ENCODE results near the gene FRMD5. TPM values are rescaled to one million over a fixed set of nuclear protein-coding genes. Genes with fewer than 3 reads are reported as not detected.

FRMD5 gene
- total RNA-seq, 1 donor from 2014 or later = 7.8 TPM

GRCh38 chr15:44068347-44068746, 126.7 kb downstream of the FRMD5 start:
- no peaks in the 10 kb centered on the region for H3K36me3 Mint-ChIP-seq (ENCODE audit: insufficient read depth)
- no peak overlapping the region for H3K27ac Mint-ChIP-seq
- no peaks in the 10 kb centered on the region for H3K27me3 Mint-ChIP-seq
- no peak for DNase-seq (ENCODE audit: low spot score, unreplicated experiment)
- H3K4me3 Mint-ChIP-seq (ENCODE audit: low read depth) = no peak overlapping the region
- H3K9me3 Mint-ChIP-seq (ENCODE audit: low read depth) = no peaks in the 10 kb centered on the region
- TF ChIP-seq, protein P1, sequence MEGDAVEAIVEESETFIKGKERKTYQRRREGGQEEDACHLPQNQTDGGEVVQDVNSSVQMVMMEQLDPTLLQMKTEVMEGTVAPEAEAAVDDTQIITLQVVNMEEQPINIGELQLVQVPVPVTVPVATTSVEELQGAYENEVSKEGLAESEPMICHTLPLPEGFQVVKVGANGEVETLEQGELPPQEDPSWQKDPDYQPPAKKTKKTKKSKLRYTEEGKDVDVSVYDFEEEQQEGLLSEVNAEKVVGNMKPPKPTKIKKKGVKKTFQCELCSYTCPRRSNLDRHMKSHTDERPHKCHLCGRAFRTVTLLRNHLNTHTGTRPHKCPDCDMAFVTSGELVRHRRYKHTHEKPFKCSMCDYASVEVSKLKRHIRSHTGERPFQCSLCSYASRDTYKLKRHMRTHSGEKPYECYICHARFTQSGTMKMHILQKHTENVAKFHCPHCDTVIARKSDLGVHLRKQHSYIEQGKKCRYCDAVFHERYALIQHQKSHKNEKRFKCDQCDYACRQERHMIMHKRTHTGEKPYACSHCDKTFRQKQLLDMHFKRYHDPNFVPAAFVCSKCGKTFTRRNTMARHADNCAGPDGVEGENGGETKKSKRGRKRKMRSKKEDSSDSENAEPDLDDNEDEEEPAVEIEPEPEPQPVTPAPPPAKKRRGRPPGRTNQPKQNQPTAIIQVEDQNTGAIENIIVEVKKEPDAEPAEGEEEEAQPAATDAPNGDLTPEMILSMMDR (IDR thresholded peaks at IDR 0.05; ENCODE audit: unreplicated experiment) = no peak
- no peaks in the 10 kb centered on the region for H3K4me1 Mint-ChIP-seq (ENCODE audit: low read depth)

DNA sequence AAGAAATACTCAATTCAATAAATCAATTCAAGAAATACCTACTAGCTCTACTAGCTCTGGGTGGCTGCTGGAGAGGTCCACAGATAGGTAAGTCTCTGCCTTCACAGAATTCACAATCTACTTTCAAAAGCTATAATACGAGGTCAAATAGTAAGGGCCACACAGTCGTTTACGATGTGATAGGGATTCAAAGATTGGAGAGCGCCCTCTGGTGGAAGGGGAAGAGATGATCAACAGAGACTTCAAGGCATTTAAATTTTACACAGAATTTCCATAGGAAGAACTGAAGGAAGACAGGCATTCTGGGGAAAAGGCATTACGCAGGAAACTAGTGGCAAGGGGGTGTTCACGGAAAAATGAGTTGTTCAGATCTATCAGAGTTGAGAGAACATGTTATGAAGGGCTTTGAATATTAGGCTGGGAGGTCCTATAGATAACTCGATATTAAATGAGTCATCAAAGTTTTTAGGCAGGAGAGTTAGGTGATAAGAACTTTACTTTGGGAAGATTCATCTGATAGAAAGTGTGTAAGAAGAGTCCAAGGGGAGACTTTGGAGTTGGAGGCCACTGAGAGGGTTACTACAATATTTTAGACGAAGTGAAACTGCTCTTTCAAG, 128.8 kb downstream of the FRMD5 start:
- Mint-ChIP-seq H3K27me3 (no peaks in the 10 kb centered on the region), H3K9me3 (ENCODE audit: low read depth) (no peaks in the 10 kb centered on the region), H3K36me3 (ENCODE audit: insufficient read depth) (no peaks in the 10 kb centered on the region), H3K27ac (no peak overlapping the region), H3K4me1 (ENCODE audit: low read depth) (no peaks in the 10 kb centered on the region), H3K4me3 (ENCODE audit: low read depth) (no peak overlapping the region)
- DNase-seq (ENCODE audit: low spot score, unreplicated experiment) = no peak
- TF ChIP-seq, protein P1 (IDR thresholded peaks at IDR 0.05; ENCODE audit: unreplicated experiment) = peak; percentile 57

- H3K27me3 Mint-ChIP-seq = no peaks in the 10 kb centered on the region
- no peak overlapping the region for H3K4me3 Mint-ChIP-seq (ENCODE audit: low read depth)
- DNase-seq (ENCODE audit: low spot score, unreplicated experiment) = no peak
- no peaks in the 10 kb centered on the region for H3K9me3 Mint-ChIP-seq (ENCODE audit: low read depth)
- H3K27ac Mint-ChIP-seq = no peak overlapping the region
- TF ChIP-seq, protein P1 (IDR thresholded peaks at IDR 0.05; ENCODE audit: unreplicated experiment) = no peak
- no peaks in the 10 kb centered on the region for H3K4me1 Mint-ChIP-seq (ENCODE audit: low read depth)
- no peaks in the 10 kb centered on the region for H3K36me3 Mint-ChIP-seq (ENCODE audit: insufficient read depth)
These were observed 130.4 kb downstream of the FRMD5 start for GRCh38 chr15:44064706-44065105.

- DNase-seq (ENCODE audit: low spot score, unreplicated experiment) = no peak
- H3K36me3 Mint-ChIP-seq (ENCODE audit: insufficient read depth) = no peaks in the 10 kb centered on the region
- H3K4me1 Mint-ChIP-seq (ENCODE audit: low read depth) = no peaks in the 10 kb centered on the region
- peaks cover 2% of the 10 kb centered on the region for H3K27me3 Mint-ChIP-seq
- no peak overlapping the region for H3K4me3 Mint-ChIP-seq (ENCODE audit: low read depth)
- H3K9me3 Mint-ChIP-seq (ENCODE audit: low read depth) = no peaks in the 10 kb centered on the region
- no peak overlapping the region for H3K27ac Mint-ChIP-seq
- TF ChIP-seq, protein P1 (IDR thresholded peaks at IDR 0.05; ENCODE audit: unreplicated experiment) = no peak
These were observed 136.9 kb downstream of the FRMD5 start for GRCh38 chr15:44058126-44058525.

DNA sequence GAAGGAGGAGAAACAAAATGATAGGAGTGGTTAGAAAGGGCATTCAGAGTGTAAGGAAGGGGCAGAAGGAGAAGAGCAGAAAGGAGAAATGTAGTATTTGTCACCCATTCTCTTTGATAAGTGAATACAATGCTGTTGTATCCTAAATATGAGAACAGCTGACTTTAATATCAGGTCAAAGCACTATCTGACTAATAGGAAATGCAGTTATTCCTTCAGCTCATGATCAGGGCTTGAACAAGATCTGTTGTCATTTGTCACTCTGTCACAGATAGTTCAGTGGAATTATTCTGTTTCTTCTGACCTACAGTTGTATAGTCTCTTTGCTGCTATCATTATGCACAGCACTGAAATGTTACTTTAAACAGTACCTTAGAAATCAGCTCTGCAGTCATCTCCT, 149.4 kb downstream of the FRMD5 start:
- no peak for DNase-seq (ENCODE audit: low spot score, unreplicated experiment)
- Mint-ChIP-seq H3K4me1 (ENCODE audit: low read depth) (no peaks in the 10 kb centered on the region), H3K27ac (no peak overlapping the region), H3K9me3 (ENCODE audit: low read depth) (peaks cover 19% of the 10 kb centered on the region), H3K27me3 (no peaks in the 10 kb centered on the region), H3K36me3 (ENCODE audit: insufficient read depth) (no peaks in the 10 kb centered on the region), H3K4me3 (ENCODE audit: low read depth) (no peak overlapping the region)
- TF ChIP-seq, protein P1 (IDR thresholded peaks at IDR 0.05; ENCODE audit: unreplicated experiment) = no peak
